Epithelial cell of proximal tubule (primary cell): ENCODE measurements around the gene RHOBTB1. TPM values are rescaled to one million over a fixed set of nuclear protein-coding genes. Genes with fewer than 3 reads are reported as not detected.

Experiments used
- DNase-seq: peaks from one replicate; pipeline ENCODE4 v3.0.0-alpha.2; 2011; ENCODE audit warnings: low read depth
- H3K4me3 ChIP-seq: 2 replicates; pipeline ENCODE4 v1.5.1; 2011; ENCODE audit warnings: low read depth, mild to moderate bottlenecking, low read length
- total RNA-seq: library from RNA; depleted of rRNA; stranded (reverse); fragments of >200 nt; gene quantifications from 2 replicates; pipeline ENCODE4 v1.2.3, GENCODE V29; 2015
- TF ChIP-seq, protein P1 (sequence below): conservative IDR thresholded peaks from 2 replicates; pipeline ENCODE4 v1.5.1; 2012; ENCODE audit warnings: low read depth, mild to moderate bottlenecking, low read length

RHOBTB1 gene
- total RNA-seq, 1 donor from 2014 or later, result 22.2 TPM

DNA sequence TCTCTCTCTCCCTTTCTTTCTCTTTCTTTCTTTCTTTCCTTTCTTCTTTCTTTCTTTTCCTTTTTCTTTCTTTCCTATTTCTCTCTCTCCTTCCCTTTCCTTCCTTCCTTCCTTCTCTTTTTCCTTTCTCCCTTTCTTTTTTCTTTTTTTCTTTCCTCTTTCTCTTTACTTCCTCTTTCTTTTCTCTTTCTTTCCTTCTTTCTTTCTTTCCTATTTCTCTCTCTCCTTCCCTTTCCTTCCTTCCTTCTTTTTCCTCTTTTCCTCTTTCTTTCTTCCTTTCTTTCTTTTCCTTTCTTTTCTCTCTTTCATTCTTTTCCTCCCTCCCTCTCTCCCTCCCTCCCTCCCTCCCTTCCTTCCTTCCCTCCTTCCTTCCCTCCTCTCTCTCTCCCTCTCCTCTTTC is 81.5 kb downstream of the RHOBTB1 start:
- H3K4me3 ChIP-seq, result no peak overlapping the region
- TF ChIP-seq, protein P1, sequence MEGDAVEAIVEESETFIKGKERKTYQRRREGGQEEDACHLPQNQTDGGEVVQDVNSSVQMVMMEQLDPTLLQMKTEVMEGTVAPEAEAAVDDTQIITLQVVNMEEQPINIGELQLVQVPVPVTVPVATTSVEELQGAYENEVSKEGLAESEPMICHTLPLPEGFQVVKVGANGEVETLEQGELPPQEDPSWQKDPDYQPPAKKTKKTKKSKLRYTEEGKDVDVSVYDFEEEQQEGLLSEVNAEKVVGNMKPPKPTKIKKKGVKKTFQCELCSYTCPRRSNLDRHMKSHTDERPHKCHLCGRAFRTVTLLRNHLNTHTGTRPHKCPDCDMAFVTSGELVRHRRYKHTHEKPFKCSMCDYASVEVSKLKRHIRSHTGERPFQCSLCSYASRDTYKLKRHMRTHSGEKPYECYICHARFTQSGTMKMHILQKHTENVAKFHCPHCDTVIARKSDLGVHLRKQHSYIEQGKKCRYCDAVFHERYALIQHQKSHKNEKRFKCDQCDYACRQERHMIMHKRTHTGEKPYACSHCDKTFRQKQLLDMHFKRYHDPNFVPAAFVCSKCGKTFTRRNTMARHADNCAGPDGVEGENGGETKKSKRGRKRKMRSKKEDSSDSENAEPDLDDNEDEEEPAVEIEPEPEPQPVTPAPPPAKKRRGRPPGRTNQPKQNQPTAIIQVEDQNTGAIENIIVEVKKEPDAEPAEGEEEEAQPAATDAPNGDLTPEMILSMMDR, result no peak
- DNase-seq, result no peak

DNA sequence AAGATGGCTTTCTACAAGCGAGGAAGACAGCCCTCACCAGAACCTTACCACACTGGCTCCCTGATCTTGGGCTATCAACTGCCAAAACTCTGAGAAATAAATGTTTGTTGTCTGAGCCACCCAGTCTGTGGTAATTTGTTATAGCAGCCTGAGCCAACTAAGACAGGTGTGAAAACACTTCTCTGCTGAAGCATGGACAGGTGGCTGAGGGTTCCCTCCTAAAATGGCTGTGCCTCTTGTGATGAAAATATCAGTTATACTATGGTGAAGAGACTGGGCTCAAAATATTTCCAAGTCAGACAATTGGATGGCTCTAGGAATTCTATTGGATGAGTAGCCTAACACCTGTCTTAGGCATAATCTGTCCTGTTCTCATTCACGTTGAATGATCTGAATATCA is 87.6 kb downstream of the RHOBTB1 start:
- TF ChIP-seq, protein P1, result no peak
- no peak overlapping the region for H3K4me3 ChIP-seq
- DNase-seq, result no peak

DNA sequence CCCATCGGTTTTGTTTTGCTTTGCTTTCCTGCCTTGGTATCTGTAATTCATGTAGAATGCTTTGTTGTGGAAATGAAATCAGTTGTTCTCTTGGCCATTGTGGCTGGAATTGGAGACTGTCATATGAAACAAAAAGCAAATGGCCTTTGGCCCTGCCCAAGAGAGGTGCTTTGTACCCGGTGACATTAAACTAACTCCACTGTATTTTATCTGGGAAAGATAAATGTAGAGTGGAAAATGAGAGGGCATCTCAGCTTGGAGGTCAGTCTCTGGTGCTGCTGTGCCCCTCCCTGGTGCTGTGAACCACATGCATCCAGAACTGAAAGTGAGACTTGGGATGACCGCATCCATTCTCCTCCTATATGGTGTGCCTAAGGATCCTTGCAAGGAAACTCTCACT is 90.3 kb downstream of the RHOBTB1 start:
- TF ChIP-seq, protein P1, result no peak
- DNase-seq, result no peak
- H3K4me3 ChIP-seq, result no peak overlapping the region

DNA sequence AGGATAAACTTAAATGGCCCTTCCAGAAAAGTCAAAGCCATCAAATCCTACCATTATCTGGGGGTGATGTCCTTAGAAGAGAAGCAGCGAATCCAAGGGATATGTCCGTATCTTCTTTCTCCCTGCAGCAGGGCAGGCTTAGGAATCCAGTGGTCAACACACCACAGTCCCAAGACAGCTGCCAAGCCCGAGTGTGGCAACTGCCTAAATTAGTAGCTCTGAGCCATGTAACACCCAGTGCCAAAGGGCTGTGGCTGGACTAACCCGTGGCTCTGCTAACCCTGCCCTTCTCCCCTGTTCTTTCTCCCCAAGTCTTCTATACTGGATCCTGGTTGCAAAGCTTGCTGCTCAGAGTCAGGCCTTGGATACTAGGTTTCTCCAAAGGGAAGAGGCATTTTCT is 90.9 kb downstream of the RHOBTB1 start:
- TF ChIP-seq, protein P1, result no peak
- DNase-seq, result no peak
- H3K4me3 ChIP-seq, result no peak overlapping the region

DNA sequence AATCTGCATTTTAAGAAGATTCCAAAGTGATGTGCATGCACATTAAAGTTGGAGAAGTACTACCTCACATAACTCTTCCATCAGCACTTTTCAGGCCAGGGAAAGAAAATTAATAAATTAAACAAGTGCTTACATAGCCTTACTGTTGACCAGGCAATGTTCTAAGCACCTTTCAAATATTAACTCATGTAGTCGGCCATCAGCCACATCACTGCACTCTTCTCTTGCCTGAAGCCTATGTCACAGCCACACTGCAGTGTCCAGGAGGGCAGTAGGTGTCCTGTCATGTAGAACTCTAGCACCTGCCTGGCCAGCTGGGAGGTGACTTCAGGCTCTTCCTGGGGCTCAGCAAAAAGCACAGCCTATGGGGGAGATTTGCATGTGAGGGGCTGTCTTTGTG is 94.2 kb downstream of the RHOBTB1 start:
- TF ChIP-seq, protein P1, result no peak
- no peak for DNase-seq
- no peak overlapping the region for H3K4me3 ChIP-seq

DNA sequence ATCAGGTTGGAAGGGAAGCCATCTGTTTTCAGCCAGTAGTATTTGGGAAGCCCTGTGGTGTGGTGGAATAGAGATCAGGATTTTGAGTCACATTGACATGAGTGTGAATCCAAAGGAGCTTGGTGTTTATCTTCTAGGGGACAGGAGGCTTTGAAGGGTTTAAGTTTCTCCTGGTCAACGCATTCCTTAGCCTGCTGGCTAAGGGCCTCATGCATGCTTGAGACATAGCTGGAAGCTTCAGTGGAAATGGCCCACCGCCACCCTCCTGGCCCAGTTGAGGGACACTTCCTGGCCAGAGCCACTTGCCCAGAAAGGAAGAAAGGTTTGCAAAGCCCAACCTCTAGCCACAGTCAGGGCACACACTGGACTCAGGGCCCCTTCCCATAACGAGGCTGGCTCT is 94.8 kb downstream of the RHOBTB1 start:
- no peak overlapping the region for H3K4me3 ChIP-seq
- TF ChIP-seq, protein P1, result no peak
- DNase-seq, result no peak

DNA sequence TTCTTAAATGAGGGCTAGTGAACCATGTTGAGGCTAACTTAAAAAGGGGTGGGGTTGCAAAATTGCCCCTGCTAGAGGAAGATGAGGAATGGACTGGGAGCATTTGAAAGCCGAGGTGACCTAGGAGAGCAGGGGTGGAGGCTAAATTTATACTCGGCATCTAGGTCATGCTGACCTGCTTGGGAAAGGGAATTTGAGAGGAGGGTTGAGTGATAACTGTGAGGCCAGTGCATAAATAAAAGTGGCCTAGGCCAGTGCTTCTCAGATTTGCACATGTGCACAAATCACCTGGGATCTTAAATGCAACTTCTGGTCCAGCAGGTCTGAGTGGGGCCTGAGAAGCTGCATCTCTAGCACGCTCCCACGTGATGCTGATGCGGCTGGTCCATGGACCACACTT is 95.3 kb downstream of the RHOBTB1 start:
- DNase-seq, result no peak
- H3K4me3 ChIP-seq, result no peak overlapping the region
- TF ChIP-seq, protein P1, result no peak
